Activated T-helper 2 cell treated with anti-CD3 and anti-CD28 coated beads, Interferon-gamma antibody, Interleukin-2, Interleukin-4, amounts not matched to agents 10 μg/mL and 5 μg/mL and 100 μg/mL, durations not matched to agents 14 hours and 24 hours and 36 hours (primary cell): ENCODE results near the gene CDH22. TPM values are rescaled to one million over a fixed set of nuclear protein-coding genes. Genes with fewer than 3 reads are reported as not detected.

Experiments used
- DNase-seq: peaks from one replicate; pipeline ENCODE4 v3.0.0; 2021; ENCODE audit warnings: low spot score
- H3K27ac Mint-ChIP-seq: one replicate; pipeline ENCODE4 v1.8.0; 2021; ENCODE audit warnings: mixed read lengths
- H3K27me3 Mint-ChIP-seq: one replicate; pipeline ENCODE4 v1.8.0; 2021; ENCODE audit warnings: low read depth, mixed read lengths
- H3K36me3 Mint-ChIP-seq: one replicate; pipeline ENCODE4 v1.8.0; 2021; ENCODE audit warnings: low read depth, mixed read lengths
- H3K4me1 Mint-ChIP-seq: one replicate; pipeline ENCODE4 v1.8.0; 2021; ENCODE audit warnings: low read depth, mixed read lengths
- H3K4me3 Mint-ChIP-seq: one replicate; pipeline ENCODE4 v1.8.0; 2021; ENCODE audit warnings: low read depth, mild to moderate bottlenecking, moderate library complexity, mixed read lengths
- H3K9me3 Mint-ChIP-seq: one replicate; pipeline ENCODE4 v1.8.0; 2021; ENCODE audit warnings: mixed read lengths
- intact Hi-C: fragments of 100-400 bp; cut with micrococcal nuclease; formaldehyde crosslinking; loops from one replicate; pipeline ENCODE4 v1.15.1; 2023
- total RNA-seq: library from RNA; stranded (reverse); gene quantifications from 2 replicates; pipeline ENCODE4 v1.2.3, GENCODE V29; 2022

The CDH22 gene
- total RNA-seq, 1 donor from 2014 or later = not detected

DNA sequence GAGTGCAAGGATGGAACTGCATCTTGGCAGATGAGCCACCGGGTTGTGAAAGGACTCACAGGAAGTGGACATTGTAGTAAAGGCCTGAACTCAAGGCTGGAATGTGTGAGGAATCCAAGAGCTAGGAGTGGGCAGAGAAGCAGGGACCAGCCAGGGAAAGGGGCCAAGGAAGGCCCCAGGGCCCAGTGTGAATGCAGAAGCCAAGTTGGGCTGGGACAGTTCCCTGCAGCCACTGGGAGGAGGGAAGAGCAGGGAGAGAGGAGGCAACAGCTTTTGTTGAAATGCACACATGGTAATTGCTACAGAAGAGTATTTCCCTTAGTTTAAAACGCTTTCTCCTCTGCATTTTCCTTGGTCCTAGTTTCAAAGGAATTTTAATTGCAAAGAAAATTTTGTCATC lies 34.6 kb downstream of the CDH22 start:
- no peak overlapping the region for H3K27ac Mint-ChIP-seq
- H3K4me3 Mint-ChIP-seq = no peak overlapping the region
- H3K4me1 Mint-ChIP-seq = no peaks in the 10 kb centered on the region
- no peaks in the 10 kb centered on the region for H3K9me3 Mint-ChIP-seq
- peaks cover 25% of the 10 kb centered on the region for H3K27me3 Mint-ChIP-seq
- DNase-seq = no peak
- intact Hi-C loops = no loop called here
- no peaks in the 10 kb centered on the region for H3K36me3 Mint-ChIP-seq

DNA sequence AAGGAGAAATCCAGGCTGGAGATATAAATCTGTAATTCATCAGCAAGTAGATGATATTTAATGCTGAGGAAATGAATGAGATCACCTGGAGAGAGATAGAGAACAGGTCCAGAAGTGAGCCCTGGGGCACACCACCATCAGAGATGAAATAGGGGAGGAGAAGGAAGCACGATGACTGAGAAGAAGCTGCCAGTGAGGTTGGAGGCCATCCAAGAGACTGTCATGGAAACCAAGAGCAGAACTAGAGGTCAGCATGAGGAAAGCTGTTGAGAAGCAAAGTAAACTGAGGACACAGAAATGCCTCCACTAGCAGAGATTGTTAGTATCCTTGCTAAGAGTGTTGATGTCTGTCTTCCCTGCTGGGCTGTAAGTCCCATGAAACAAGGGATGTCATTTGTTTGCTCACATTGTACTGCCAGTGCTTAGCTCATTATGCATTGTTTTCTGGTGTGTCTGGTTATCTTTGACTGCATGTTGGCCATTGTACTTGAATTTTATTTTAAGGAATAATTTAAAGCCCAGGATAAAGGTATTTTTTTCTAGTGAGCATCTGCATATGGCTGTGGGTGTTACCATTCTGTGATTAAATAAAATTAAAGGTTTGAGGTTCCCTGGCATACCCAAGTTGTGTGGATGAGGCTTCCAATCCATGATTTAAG lies 35.8 kb downstream of the CDH22 start:
- no peak overlapping the region for H3K4me3 Mint-ChIP-seq
- DNase-seq = no peak

DNA sequence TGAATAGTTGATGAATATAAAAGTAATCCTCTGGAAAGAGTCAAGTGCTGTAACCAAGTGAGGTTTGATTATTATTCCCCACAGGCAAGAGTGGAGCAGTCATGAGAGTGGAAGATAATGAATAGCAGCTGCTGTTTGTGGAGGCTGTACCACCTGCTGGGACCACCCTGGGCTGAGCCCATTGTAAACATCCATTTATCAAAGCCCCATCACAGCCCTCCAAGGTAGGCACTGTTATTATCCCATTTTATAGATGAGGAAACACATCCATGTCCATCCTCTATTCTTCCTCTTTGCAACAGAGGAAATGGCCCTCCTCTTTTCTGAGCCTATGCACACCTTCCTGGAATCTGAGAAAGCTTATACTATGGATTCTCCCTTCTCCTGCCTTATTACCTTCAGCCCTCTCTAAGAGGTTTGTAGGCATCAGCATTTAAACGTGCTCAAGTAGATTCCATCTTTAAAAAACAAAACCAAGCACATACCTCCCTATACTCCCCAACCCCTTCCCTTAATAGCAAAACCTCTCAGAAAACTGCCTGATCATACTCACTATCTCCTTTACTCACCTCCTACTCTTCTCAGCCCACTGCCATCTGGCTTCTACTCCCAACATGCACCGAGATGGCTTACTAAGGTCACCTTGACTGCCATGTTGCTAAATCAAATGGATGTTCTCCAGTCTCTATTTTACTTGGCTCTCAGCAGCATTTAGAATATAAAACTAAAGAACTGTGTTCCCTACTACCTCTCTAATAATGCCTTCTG lies 37.1 kb downstream of the CDH22 start:
- no peaks in the 10 kb centered on the region for H3K9me3 Mint-ChIP-seq
- H3K27me3 Mint-ChIP-seq = peaks cover 21% of the 10 kb centered on the region
- no peak overlapping the region for H3K4me3 Mint-ChIP-seq
- H3K36me3 Mint-ChIP-seq = no peaks in the 10 kb centered on the region
- intact Hi-C loops = no loop called here
- H3K4me1 Mint-ChIP-seq = no peaks in the 10 kb centered on the region
- no peak for DNase-seq
- no peak overlapping the region for H3K27ac Mint-ChIP-seq

More for the DNA sequence above, 35.8 kb downstream of the CDH22 start:
- no peak overlapping the region for H3K27ac Mint-ChIP-seq
- H3K9me3 Mint-ChIP-seq = no peaks in the 10 kb centered on the region
- peaks cover 22% of the 10 kb centered on the region for H3K27me3 Mint-ChIP-seq
- intact Hi-C loops = no loop called here
- H3K36me3 Mint-ChIP-seq = no peaks in the 10 kb centered on the region
- no peaks in the 10 kb centered on the region for H3K4me1 Mint-ChIP-seq

DNA sequence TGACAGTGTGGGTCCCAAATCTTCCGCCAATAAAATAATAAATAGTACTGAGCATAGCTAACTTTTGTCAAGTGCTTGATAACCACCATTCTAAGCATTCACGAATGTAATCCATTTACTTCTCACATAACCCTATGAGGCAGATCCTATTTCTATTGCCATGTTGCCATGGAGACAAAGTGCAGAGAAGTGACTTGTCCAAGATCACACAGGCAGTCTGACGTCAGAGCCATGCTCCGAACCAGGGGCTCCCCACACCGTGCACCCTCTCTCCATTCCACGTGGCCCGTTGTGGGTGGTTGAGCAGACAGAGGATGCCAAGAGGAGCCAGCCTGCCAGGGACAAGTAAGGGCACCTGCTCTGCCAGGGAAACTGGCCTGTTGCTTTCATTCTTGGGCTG lies 38.9 kb downstream of the CDH22 start:
- DNase-seq = no peak
- Mint-ChIP-seq H3K4me3 (no peak overlapping the region), H3K27ac (no peak overlapping the region), H3K27me3 (peaks cover 17% of the 10 kb centered on the region), H3K36me3 (no peaks in the 10 kb centered on the region), H3K4me1 (no peaks in the 10 kb centered on the region), H3K9me3 (no peaks in the 10 kb centered on the region)
- intact Hi-C loops = no loop called here

DNA sequence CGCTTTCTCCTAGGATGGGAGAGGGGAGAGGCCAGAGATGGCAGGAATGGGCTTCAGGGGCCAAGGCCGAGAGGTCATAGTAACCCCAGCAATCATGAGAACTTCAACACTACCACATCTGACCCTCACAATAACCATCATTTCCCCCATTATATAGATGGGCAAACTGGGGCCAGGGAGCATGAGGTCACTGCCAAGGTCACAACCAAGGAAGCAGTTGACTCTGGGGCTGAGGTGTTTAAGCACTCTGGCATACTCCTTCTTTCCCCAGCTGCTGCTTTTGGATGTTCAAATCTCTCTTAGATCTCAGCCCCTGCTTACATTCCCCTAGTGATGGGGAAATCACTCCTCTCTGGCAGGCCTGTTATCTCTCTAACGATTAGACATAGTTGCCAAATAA lies 39.6 kb downstream of the CDH22 start:
- peaks cover 19% of the 10 kb centered on the region for H3K27me3 Mint-ChIP-seq
- no peaks in the 10 kb centered on the region for H3K36me3 Mint-ChIP-seq
- no peaks in the 10 kb centered on the region for H3K9me3 Mint-ChIP-seq
- intact Hi-C loops = no loop called here
- H3K4me1 Mint-ChIP-seq = no peaks in the 10 kb centered on the region
- H3K4me3 Mint-ChIP-seq = no peak overlapping the region
- no peak overlapping the region for H3K27ac Mint-ChIP-seq
- no peak for DNase-seq

DNA sequence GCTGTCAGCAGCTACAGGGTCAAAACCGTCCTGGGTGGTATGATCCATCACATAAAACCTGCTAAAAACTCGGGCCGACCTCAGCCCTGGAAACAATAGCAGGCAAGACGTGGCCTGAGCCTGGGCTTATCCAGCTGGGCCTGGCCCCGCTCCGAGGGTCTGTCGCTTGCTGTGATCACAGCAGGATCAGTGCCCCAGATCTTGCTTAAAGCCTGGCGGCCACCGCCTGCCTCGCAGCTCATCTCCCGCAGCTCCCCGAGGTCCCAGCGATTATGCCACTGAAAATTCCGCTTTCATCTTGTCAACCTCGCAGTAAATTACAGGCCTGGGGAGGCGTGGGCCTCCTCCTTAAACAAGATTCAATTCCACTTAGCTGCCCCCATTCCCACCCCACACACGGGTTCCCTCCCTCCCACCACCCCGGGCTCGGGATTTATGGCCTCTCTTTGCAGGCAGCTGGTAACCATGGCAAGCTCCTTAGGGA lies 40.1 kb downstream of the CDH22 start:
- Mint-ChIP-seq H3K4me1 (no peaks in the 10 kb centered on the region), H3K4me3 (no peak overlapping the region), H3K36me3 (no peaks in the 10 kb centered on the region), H3K27ac (no peak overlapping the region), H3K9me3 (no peaks in the 10 kb centered on the region), H3K27me3 (peaks cover 21% of the 10 kb centered on the region)
- intact Hi-C loops = no loop called here
- no peak for DNase-seq

DNA sequence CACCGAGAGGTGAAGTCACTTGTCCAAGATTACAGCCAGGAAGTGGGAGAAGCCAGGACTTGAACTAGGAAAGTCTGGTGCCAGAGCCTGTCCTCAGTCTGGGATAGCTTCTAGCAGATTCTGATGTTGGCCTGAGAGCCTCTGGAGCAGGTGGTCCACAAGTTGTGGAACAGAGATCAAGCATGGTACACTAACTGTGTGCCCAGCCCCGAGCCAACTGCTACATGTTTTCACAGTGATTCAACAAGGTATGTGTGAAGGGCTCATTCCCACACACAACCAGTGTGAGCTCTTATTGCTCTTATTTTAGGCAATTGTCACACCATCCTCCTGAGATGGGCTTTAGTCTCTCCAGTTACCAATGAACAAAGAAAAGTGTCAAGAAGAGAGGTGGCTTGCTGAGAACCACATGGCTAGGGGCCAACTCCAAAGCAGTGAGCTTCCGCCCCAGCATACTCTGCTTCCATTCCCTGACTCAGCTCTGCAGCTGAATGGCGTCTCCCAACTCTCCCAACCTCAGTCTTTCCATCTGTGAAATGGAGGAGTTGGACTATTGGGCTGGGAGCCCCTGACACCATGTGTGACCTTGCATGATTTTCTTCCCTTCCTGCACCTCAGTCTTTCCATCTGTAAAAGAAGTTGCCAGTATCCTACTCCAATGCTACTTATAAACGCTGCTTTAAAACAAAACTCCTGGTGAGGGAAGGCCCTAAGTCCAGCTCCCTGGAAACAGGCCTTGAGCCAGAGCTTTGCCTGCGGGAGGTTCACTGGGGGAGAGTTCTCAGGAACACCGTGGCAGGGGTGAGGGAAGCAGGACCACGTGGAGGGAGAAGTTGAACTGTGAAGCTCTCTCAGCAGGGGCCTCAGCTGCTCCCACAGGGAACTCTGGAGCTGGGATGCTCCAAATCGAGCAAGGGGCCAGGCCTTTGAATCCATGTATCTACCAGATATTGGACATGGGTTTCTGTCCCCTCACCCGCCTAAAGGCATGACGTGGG lies 40.9 kb downstream of the CDH22 start:
- Mint-ChIP-seq H3K27me3 (peaks cover 21% of the 10 kb centered on the region), H3K27ac (no peak overlapping the region), H3K9me3 (no peaks in the 10 kb centered on the region), H3K4me1 (no peaks in the 10 kb centered on the region), H3K4me3 (no peak overlapping the region), H3K36me3 (no peaks in the 10 kb centered on the region)
- intact Hi-C loops = no loop called here
- no peak for DNase-seq

DNA sequence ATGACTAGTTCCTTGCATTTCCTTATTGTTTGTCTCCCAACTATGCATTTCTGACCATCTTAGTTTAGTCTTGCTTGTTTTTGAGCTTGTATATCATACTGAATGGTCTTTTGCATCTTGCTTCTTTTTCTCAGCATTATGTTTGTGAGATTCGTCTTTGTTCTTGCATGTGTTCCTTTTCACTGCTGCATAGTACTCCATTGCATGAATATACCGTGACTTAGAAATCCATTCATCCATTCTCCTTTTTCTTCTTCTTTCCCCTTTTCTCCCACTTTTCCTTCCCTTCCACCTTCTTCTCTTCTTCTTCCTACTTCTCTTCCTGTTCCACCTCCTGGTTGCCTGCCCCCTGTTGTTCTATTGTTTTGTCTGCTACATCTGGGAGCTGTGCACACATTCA lies 42.8 kb downstream of the CDH22 start:
- intact Hi-C loops = no loop called here
- DNase-seq = no peak
- H3K9me3 Mint-ChIP-seq = no peaks in the 10 kb centered on the region
- peaks cover 13% of the 10 kb centered on the region for H3K27me3 Mint-ChIP-seq
- no peak overlapping the region for H3K4me3 Mint-ChIP-seq
- H3K27ac Mint-ChIP-seq = no peak overlapping the region
- no peaks in the 10 kb centered on the region for H3K4me1 Mint-ChIP-seq
- H3K36me3 Mint-ChIP-seq = no peaks in the 10 kb centered on the region

DNA sequence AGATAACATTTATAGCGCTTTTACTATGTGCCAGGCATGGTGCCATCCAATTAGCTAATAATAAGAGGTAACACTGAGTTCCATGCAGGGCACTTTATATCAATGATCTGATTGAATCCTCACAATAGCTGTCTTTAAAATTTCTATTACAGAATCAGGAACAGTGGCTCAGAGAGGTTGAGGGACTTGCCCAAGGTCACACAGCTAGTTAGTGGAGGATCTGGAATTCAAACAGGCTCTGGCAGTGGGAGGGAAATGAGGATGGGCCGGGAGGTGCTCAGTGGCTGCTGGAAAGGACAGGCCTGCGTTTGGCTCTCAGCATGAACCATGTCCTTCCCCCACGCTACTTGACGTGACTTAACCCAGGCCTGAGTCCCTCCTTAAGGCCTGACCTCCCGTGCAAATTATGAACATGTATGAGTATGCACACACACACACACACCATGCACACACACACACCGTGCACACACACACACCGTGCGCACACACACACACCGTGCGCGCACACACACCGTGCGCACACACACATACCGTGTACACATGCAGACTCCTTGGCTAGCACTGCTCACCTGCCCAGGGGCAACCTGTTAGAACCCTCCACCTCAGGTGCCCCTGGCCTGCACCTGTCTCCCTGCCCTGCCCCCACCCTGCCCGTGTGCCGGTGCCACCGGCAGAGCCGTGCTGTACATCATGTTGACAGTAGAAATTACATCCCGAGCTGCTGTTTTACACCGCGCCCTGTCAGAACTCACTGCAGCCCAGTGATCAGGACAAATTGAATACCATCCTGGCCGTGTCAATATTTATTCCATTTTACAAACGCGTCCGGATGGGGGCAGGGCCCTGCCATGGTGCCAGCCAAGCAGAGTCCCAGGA lies 43.7 kb downstream of the CDH22 start:
- Mint-ChIP-seq H3K27me3 (peaks cover 11% of the 10 kb centered on the region), H3K36me3 (no peaks in the 10 kb centered on the region), H3K4me1 (no peaks in the 10 kb centered on the region), H3K4me3 (no peak overlapping the region), H3K9me3 (no peaks in the 10 kb centered on the region), H3K27ac (no peak overlapping the region)
- intact Hi-C loops = no loop called here
- DNase-seq = no peak

GRCh38 chr20:46261456-46262253 lies 46.6 kb downstream of the CDH22 start:
- no peaks in the 10 kb centered on the region for H3K36me3 Mint-ChIP-seq
- intact Hi-C loops = no loop called here
- DNase-seq = no peak

DNA sequence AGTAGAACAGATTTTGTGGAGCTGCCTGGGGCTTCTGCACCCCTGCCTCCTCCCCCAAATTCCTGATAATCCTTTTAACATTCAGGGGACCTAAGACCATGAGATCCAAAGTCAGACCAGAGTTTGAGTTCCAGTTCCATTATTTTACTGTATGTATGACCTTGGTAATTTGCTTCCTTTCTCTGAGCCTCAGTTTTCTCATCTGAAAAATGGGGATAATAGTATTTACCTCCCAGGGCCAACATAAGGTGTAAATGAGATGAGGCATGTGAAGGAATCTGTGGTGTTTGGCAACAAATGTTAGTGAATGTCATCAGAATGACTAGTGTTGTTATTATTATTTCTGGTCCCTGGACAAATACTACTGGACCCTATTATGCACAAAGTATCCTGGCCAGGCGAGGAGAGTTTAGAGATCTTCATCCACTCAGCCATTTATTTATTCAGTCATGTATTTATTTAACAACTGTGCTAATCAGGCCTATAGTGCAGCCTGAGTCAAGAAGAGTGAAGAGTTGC lies 47.3 kb downstream of the CDH22 start:
- Mint-ChIP-seq H3K27me3 (peaks cover 4% of the 10 kb centered on the region), H3K9me3 (no peaks in the 10 kb centered on the region), H3K4me3 (no peak overlapping the region), H3K27ac (no peak overlapping the region), H3K4me1 (no peaks in the 10 kb centered on the region), H3K36me3 (no peaks in the 10 kb centered on the region)
- intact Hi-C loops = no loop called here
- DNase-seq = no peak

More at GRCh38 chr20:46261456-46262253, 46.6 kb downstream of the CDH22 start:
- Mint-ChIP-seq H3K27me3 (peaks cover 4% of the 10 kb centered on the region), H3K9me3 (no peaks in the 10 kb centered on the region), H3K4me1 (no peaks in the 10 kb centered on the region), H3K27ac (no peak overlapping the region), H3K4me3 (no peak overlapping the region)
